Ovary (tissue), 9 donors: ENCODE results near the gene ENG. TPM values are rescaled to one million over a fixed set of nuclear protein-coding genes. Genes with fewer than 3 reads are reported as not detected.

Experiments
- DNase-seq, 5 donors: peaks; one replicate each; pipeline ENCODE4 v3.0.0-alpha.2; 2019 to 2020
- H3K27ac ChIP-seq, 2 donors: fragments of 200-600 bp; one replicate each; pipeline versions ENCODE4 v1.5.1 to v1.8.0; 2019 to 2022
- H3K27me3 ChIP-seq: fragments of 200-600 bp; one replicate; pipeline ENCODE4 v1.8.0; 2022
- H3K36me3 ChIP-seq: fragments of 200-600 bp; sonication (generic); one replicate; pipeline ENCODE4 v1.5.1; 2019
- H3K4me1 ChIP-seq: one replicate; pipeline ENCODE4 v1.8.1; 2013; ENCODE audit warnings: mild to moderate bottlenecking, moderate library complexity; ENCODE audit not compliant: insufficient read depth
- H3K4me3 ChIP-seq: fragments of 200-600 bp; sonication (generic); one replicate; pipeline ENCODE4 v1.5.1; 2017
- H3K9me3 ChIP-seq, 2 donors: fragments of 200-600 bp in 1 of 2; sonication (generic) in 1 of 2; one replicate each; pipeline versions ENCODE4 v1.5.1 to v1.8.1; 2013 to 2019; ENCODE audit warnings: mild to moderate bottlenecking in 1 of 2, moderate library complexity in 1 of 2
- EP300 ChIP-seq: sonication (generic); formaldehyde crosslinking; IDR thresholded peaks from one replicate; pipeline ENCODE4 v1.6.1; 2017; ENCODE audit warnings: antibody characterized with exemption
- POLR2A ChIP-seq: fragments of 450-650 bp; IDR thresholded peaks from one replicate; pipeline ENCODE4 v1.6.1; 2017; ENCODE audit warnings: antibody characterized with exemption, mild to moderate bottlenecking, moderate library complexity
- WGBS, 3 donors: extraction: QIAGEN DNeasy Blood & Tissue Kit in 1 of 3; methylation state at CpG; one replicate each; pipeline versions ENCODE4 v1.1.5 to v1.1.7; 2013 to 2017; 5-methylcytosine and 5-hydroxymethylcytosine counted together
- intact Hi-C, 4 donors: fragments of 100-400 bp; cut with DNase I; formaldehyde crosslinking; loops; one replicate each; pipeline versions ENCODE4 v1.11.0 to v1.15.1; 2022 to 2023
- polyA plus RNA-seq, 2 donors: library from polyadenylated mRNA; stranded (reverse); fragments of 200-250 nt in 1 of 2; fragments of 350-450 nt in 1 of 2; fragmentation: Illumina TruSeq in 1 of 2; extraction: RNeasy Lipid Tissue Mini Kit (QIAGEN cat#74804) in 1 of 2; gene quantifications; one replicate each; pipeline ENCODE4 v1.2.3, GENCODE V29; 2013 to 2014
- total RNA-seq, 7 donors: library from RNA; depleted of rRNA in 2 of 7; stranded (reverse); fragments of >200 nt in 2 of 7; fragmentation: NEBNext Ultra II Directional in 3 of 7; extraction: Animal tissue kit (Norgen Biotek cat#: 25700) in 3 of 7; gene quantifications; one replicate each; pipeline versions ENCODE4 v1.1.0 to v1.2.4, GENCODE V29; 2016 to 2023
- TF ChIP-seq, protein P1 (sequence below), 3 donors: fragments of 450-650 bp in 2 of 3; fragments of 200-600 bp in 1 of 3; IDR thresholded peaks; one replicate each; pipeline versions ENCODE4 v1.5.1 to v1.8.0; 2016 to 2022; ENCODE audit warnings: antibody characterized with exemption in 3 of 3, mild to moderate bottlenecking in 1 of 3
- donor health status: DM: no; HTN: no; CAD: no; lungs with moderate emphysema.
- donor health status: DM: no; HTN: no; CAD: no.
- donor health status: Bipolar disorder and iron deficiency.
- donor health status: DM: yes; HTN: yes; CAD: no.
- donor health status: DM: no; HTN: no; CAD: no.
- donor health status: DM: yes; HTN: yes; CAD: no.

Gene ENG
- total and polyA plus RNA-seq, 9 donors = 54.7 to 298 (median 191) TPM

DNA sequence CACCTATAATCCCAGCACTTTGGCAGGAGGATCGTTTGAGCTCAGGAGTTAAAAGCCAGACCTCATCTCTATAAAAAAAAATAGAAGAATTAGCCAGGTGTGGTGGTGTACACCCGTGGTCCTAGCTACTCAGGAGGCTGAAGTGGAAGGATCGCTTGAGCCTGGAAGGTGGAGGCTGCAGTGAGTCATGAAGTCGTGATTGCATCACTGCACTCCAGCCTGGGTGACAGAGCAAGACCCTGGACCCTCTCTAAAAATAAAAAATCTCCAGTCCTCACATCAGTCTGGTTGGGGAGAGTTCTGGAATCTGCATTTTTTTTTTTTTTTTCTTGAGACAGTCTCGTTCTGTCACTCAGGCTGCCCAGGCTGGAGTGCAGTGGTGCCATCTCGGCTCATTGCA, 42.4 kb downstream of the ENG start:
- 82 to 86% (median 84%) methylated on average over 6 of the region's 6 CpGs for WGBS, 3 donors
- Histone ChIP-seq H3K36me3 (no peaks in the 10 kb centered on the region), H3K4me3 (no peak overlapping the region), H3K9me3 (no peaks in the 10 kb centered on the region), H3K27ac (no peak overlapping the region), H3K27me3 (no peaks in the 10 kb centered on the region), H3K4me1 (peaks cover 7% of the 10 kb centered on the region)
- no peak for DNase-seq
- intact Hi-C loops = no loop called here
- TF ChIP-seq, protein P1, sequence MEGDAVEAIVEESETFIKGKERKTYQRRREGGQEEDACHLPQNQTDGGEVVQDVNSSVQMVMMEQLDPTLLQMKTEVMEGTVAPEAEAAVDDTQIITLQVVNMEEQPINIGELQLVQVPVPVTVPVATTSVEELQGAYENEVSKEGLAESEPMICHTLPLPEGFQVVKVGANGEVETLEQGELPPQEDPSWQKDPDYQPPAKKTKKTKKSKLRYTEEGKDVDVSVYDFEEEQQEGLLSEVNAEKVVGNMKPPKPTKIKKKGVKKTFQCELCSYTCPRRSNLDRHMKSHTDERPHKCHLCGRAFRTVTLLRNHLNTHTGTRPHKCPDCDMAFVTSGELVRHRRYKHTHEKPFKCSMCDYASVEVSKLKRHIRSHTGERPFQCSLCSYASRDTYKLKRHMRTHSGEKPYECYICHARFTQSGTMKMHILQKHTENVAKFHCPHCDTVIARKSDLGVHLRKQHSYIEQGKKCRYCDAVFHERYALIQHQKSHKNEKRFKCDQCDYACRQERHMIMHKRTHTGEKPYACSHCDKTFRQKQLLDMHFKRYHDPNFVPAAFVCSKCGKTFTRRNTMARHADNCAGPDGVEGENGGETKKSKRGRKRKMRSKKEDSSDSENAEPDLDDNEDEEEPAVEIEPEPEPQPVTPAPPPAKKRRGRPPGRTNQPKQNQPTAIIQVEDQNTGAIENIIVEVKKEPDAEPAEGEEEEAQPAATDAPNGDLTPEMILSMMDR (IDR thresholded peaks at IDR 0.05) = no peak
- TF ChIP-seq EP300 (no peak), POLR2A (no peak)

DNA sequence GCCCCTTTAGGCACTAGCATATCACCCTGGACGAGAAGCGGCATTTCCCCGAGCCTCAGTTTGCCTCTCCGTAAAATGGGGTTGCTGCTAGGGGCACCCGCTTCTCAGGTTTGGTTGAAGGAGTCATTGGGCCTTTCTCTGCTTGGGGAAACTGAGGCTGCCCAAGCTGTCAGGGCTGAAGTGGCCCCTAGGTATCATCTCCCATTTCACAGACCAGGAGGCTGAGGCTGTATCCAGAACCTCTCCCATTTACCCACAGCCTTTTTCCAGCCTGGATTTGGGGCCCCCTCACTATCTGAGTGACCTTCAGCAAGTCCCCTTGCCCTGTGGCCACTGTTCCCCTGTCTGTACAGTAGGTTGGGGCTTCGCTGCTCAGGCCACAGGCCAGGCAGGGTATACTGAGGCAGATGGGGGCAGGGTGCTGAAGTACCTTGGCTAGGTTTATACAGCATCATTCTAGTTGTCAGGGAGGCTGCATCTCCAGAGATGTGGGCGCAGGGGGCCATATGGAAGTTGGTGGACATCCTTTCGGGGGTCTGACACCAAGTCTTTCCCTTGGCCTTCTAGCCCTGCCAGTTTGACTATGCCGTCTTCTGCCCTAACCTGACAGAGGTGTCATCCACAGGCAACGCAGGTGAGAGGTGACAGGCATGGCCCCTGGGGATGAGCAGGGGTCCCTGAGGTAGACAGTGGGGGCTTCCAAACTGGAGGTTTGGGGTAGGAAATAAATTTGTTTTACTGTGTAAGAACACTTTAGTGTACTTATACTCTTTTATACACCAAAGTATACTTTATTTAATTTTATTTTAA, 43.9 kb downstream of the ENG start:
- peaks cover 4% of the 10 kb centered on the region for H3K4me1 ChIP-seq
- DNase-seq = no peak
- TF ChIP-seq, protein P1 (IDR thresholded peaks at IDR 0.05) = no peak
- TF ChIP-seq POLR2A (no peak), EP300 (no peak)
- peak overlapping the region in 1 of 2 donors; percentile 74 for H3K27ac ChIP-seq
- no peak overlapping the region for H3K4me3 ChIP-seq
- H3K36me3 ChIP-seq = no peaks in the 10 kb centered on the region
- 93 to 97% (median 96%) methylated on average over 10 of the region's 10 CpGs for WGBS, 3 donors
- intact Hi-C loops = no loop called here
- no peaks in the 10 kb centered on the region for H3K27me3 ChIP-seq
- H3K9me3 ChIP-seq = no peaks in the 10 kb centered on the region

GRCh38 chr9:127809540-127810377, 44.7 kb downstream of the ENG start:
- TF ChIP-seq EP300 = no peak
- no peak for TF ChIP-seq POLR2A
- TF ChIP-seq, protein P1 (IDR thresholded peaks at IDR 0.05) = no peak
- intact Hi-C loops = no loop called here
- Histone ChIP-seq H3K9me3 (no peaks in the 10 kb centered on the region), H3K4me1 (peaks cover 6% of the 10 kb centered on the region), H3K27me3 (no peaks in the 10 kb centered on the region), H3K36me3 (no peaks in the 10 kb centered on the region), H3K27ac (peak overlapping the region; percentile 27 to 74), H3K4me3 (no peak overlapping the region)
- WGBS, 3 donors = 33 to 51% (median 46%) methylated on average over 38 to 57 of the region's 57 CpGs
- peak in 4 of 5 donors; percentile 53 to 74 (median 62) for DNase-seq

DNA sequence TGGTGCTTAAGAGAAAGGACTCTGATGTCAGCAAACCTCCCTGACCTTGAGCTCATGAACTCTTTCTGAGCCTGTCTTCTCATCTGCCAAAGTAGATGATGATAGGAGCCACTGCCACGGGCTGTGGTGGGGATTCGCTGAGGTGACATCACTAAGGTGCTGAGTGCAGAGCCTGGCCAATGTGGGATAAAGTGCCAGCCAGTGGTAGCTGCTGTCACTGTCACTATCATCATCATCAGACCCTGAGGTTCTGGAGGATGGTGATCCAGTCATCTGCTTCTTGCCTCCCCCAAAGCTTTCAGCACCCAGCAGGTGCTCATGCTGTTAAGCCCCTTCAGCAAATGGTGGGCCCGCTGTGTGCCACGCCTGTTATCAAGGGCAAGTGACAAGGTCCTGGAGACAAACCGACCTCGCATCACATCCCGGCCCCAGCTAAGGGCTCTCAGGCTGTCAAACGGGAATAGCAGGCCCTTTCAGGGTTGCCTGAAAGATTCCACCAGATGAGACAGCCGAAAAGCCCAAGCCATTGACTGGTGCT, 45.4 kb downstream of the ENG start:
- intact Hi-C loops = no loop called here
- no peaks in the 10 kb centered on the region for H3K9me3 ChIP-seq
- WGBS, 3 donors = 60 to 75% (median 69%) methylated on average over 9 of the region's 9 CpGs

More for the DNA sequence above, 45.4 kb downstream of the ENG start:
- Histone ChIP-seq H3K27me3 (no peaks in the 10 kb centered on the region), H3K36me3 (no peaks in the 10 kb centered on the region), H3K27ac (peak overlapping the region; percentile 22 to 74), H3K4me3 (no peak overlapping the region), H3K4me1 (peaks cover 12% of the 10 kb centered on the region)
- peak in 2 of 5 donors; percentile 25 to 32 for DNase-seq
- TF ChIP-seq, protein P1 (IDR thresholded peaks at IDR 0.05) = no peak
- TF ChIP-seq EP300 = no peak
- no peak for TF ChIP-seq POLR2A
